Naive thymus-derived CD8-positive, alpha-beta T cell (primary cell): ENCODE results near the gene FYB1. TPM values are rescaled to one million over a fixed set of nuclear protein-coding genes. Genes with fewer than 3 reads are reported as not detected.

Source experiments
- polyA plus RNA-seq, 3 donors: library from polyadenylated mRNA; unstranded; fragments of 300-500 nt; fragmentation: Illumina TruSeq; gene quantifications; one replicate each; pipeline ENCODE4 v1.2.3, GENCODE V29; 2021
- total RNA-seq, 8 experiments: library from RNA in 2 of 8; stranded (reverse) in 2 of 8; gene quantifications; one replicate each; pipeline ENCODE4 v1.2.3 and lab custom pipeline; 2021 to 2026

The FYB1 gene
- total and polyA plus RNA-seq, 5 experiments from 2014 or later: 181 to 642 (median 431) TPM

Other genes with a start within 250 kb of the FYB1 start
- 100 to 1,000 TPM in 1 of 2 experiments, 10 to 100 TPM in 1; 93.4 to 102 TPM for gene RICTOR, start 145.2 kb downstream of the FYB1 start, total RNA-seq
- 10 to 100 TPM in 2 of 3 donors, 1 to 10 TPM in 1; 9.1 to 14.7 (median 11.2) TPM for gene RICTOR, start 145.2 kb downstream of the FYB1 start, polyA plus RNA-seq
- not detected for gene C9, start 144.9 kb upstream of the FYB1 start, total RNA-seq
- not detected for gene C9, start 144.9 kb upstream of the FYB1 start, polyA plus RNA-seq
- gene DAB2, start 205.4 kb upstream of the FYB1 start, total RNA-seq: 1 to 10 TPM; 2.2 to 2.6 TPM
- under 1 TPM in 2 of 3 donors, not detected in 1; 0.07 to 0.26 TPM for gene DAB2, start 205.4 kb upstream of the FYB1 start, polyA plus RNA-seq